Motor neuron (in vitro differentiated cells): ENCODE results near the gene IRF2. TPM values are rescaled to one million over a fixed set of nuclear protein-coding genes. Genes with fewer than 3 reads are reported as not detected.

Experiments
- ATAC-seq, 8 experiments: fragments of 200-7000 bp; cut with Tn5 transposase; replicated peaks in 6 of 8; 2 replicates each; pipeline ENCODE4 v1.8.0; 2021; ENCODE audit warnings: mild to moderate bottlenecking in 8 of 8, moderate library complexity in 8 of 8
- H3K27ac ChIP-seq, 2 donors: fragments of 250-450 bp; sonication (Bioruptor Pico); 2 replicates each; pipeline ENCODE4 v1.9.0; 2021; ENCODE audit warnings: antibody characterized with exemption in 2 of 2, mild to moderate bottlenecking in 2 of 2, moderate library complexity in 1 of 2
- H3K4me1 ChIP-seq, 2 donors: fragments of 250-450 bp; sonication (Bioruptor Pico); replicated peaks in 1 of 2; 2 replicates each; pipeline ENCODE4 v1.6.1; 2021; ENCODE audit warnings: antibody characterized with exemption in 2 of 2, mild to moderate bottlenecking in 2 of 2, moderate library complexity in 1 of 2
- H3K4me3 ChIP-seq, 5 donors: fragments of 250-450 bp; sonication (Bioruptor Pico); 2 replicates each; pipeline ENCODE4 v1.9.0; 2021; ENCODE audit warnings: antibody characterized with exemption in 5 of 5, mild to moderate bottlenecking in 5 of 5, moderate library complexity in 4 of 5
- WGBS, 10 experiments: fragments of 450-650 bp; shearing (Covaris generic); methylation state at CpG; one replicate each; pipeline ENCODE4 v1.0.0; 2022; 5-methylcytosine and 5-hydroxymethylcytosine counted together
- in situ Hi-C, 9 experiments: fragments of 400-800 bp; cut with MboI; loops; one replicate each; pipeline ENCODE4 v1.15.0; 2021; ENCODE audit warnings: low sequenced_read_pairs in 9 of 9, low pct_unique_long_range_greater_than_20kb in 2 of 9; ENCODE audit not compliant: unreplicated experiment in 9 of 9
- total RNA-seq, 8 experiments: library from RNA; unstranded; fragments of 300-600 nt; gene quantifications; 2 replicates each; pipeline versions ENCODE4 v1.2.3 to v1.2.4, GENCODE V29; 2022

Gene IRF2
- total RNA-seq, 8 experiments from 2014 or later, result 6.3 to 36.7 (median 15.3) TPM

- Histone ChIP-seq H3K27ac (no peak overlapping the region), H3K4me3 (no peak overlapping the region), H3K4me1 (peaks cover 6 to 16% of the 10 kb centered on the region in 2 donors)
- ATAC-seq, result no peak
- in situ Hi-C loops, result no loop called here
- WGBS, 10 experiments, result 22 to 100% (median 68%) methylated on average over 1 to 3 of the region's 3 CpGs; no CpG with 5 or more reads in 2 of the 10 experiments
Measured at GRCh38 chr4:184442314-184442635, 32.1 kb downstream of the IRF2 start.

- in situ Hi-C loops, result no loop called here
- no peak overlapping the region for H3K27ac ChIP-seq
Measured at GRCh38 chr4:184441461-184442313, 32.7 kb downstream of the IRF2 start.

GRCh38 chr4:184440595-184441358 is 33.6 kb downstream of the IRF2 start:
- H3K4me3 ChIP-seq, result no peak overlapping the region
- peaks cover 6 to 19% of the 10 kb centered on the region in 2 donors for H3K4me1 ChIP-seq
- H3K27ac ChIP-seq, result no peak overlapping the region
- peak in 1 of 8 experiments; percentile 50 for ATAC-seq
- WGBS, 10 experiments, result 60 to 100% (median 91%) methylated on average over 1 to 5 of the region's 8 CpGs; no CpG with 5 or more reads in 2 of the 10 experiments
- in situ Hi-C loops, result no loop called here

More at GRCh38 chr4:184441461-184442313, 32.7 kb downstream of the IRF2 start:
- no peak overlapping the region for H3K4me3 ChIP-seq
- 39 to 90% (median 66%) methylated on average over 2 to 8 of the region's 13 CpGs; no CpG with 5 or more reads in 1 of the 10 experiments for whole genome bisulfite sequencing, 10 experiments
- no peak for ATAC-seq
- peaks cover 6 to 15% of the 10 kb centered on the region in 2 donors for H3K4me1 ChIP-seq

- 40 to 92% (median 79%) methylated on average over 2 to 7 of the region's 20 CpGs; no CpG with 5 or more reads in 2 of the 10 experiments for WGBS, 10 experiments
- in situ Hi-C loops, result no loop called here
- ATAC-seq, result peak in 3 of 8 experiments; percentile 35 to 70 (median 64)
- Histone ChIP-seq H3K27ac (no peak overlapping the region), H3K4me3 (no peak overlapping the region), H3K4me1 (peaks cover 6 to 19% of the 10 kb centered on the region in 2 donors)
Measured at GRCh38 chr4:184439856-184440594, 34.3 kb downstream of the IRF2 start.

- 60 to 100% (median 87%) methylated on average over 1 to 4 of the region's 4 CpGs for WGBS, 10 experiments
- H3K27ac ChIP-seq, result no peak overlapping the region
- ATAC-seq, result no peak
- in situ Hi-C loops, result no loop called here
- no peak overlapping the region for H3K4me3 ChIP-seq
- peaks cover 6 to 19% of the 10 kb centered on the region in 2 donors for H3K4me1 ChIP-seq
Measured at GRCh38 chr4:184439386-184439785, 35.0 kb downstream of the IRF2 start.

GRCh38 chr4:184438375-184438774 is 36.0 kb downstream of the IRF2 start:
- peak in 2 of 8 experiments; percentile 27 to 36 for ATAC-seq
- in situ Hi-C loops, result no loop called here
- WGBS, 10 experiments, result 59 to 89% (median 76%) methylated on average over 2 to 7 of the region's 9 CpGs; no CpG with 5 or more reads in 4 of the 10 experiments
- peaks cover 6 to 19% of the 10 kb centered on the region in 2 donors for H3K4me1 ChIP-seq
- no peak overlapping the region for H3K4me3 ChIP-seq
- H3K27ac ChIP-seq, result no peak overlapping the region

GRCh38 chr4:184437565-184438265 is 36.6 kb downstream of the IRF2 start:
- H3K27ac ChIP-seq, result no peak overlapping the region
- in situ Hi-C loops, result no loop called here
- H3K4me1 ChIP-seq, result peaks cover 6 to 19% of the 10 kb centered on the region in 2 donors
- H3K4me3 ChIP-seq, result no peak overlapping the region
- ATAC-seq, result peak in 5 of 8 experiments; percentile 28 to 63 (median 33)
- 50 to 100% (median 83%) methylated on average over 2 to 10 of the region's 11 CpGs for WGBS, 10 experiments

- Histone ChIP-seq H3K4me1 (peaks cover 9 to 16% of the 10 kb centered on the region in 2 donors), H3K27ac (no peak overlapping the region), H3K4me3 (no peak overlapping the region)
- in situ Hi-C loops, result no loop called here
- no peak for ATAC-seq
- 67 to 100% (median 94%) methylated on average over 1 to 6 of the region's 6 CpGs; no CpG with 5 or more reads in 2 of the 10 experiments for WGBS, 10 experiments
Measured at GRCh38 chr4:184434501-184435066, 39.8 kb downstream of the IRF2 start.

- Histone ChIP-seq H3K4me3 (no peak overlapping the region), H3K4me1 (peaks cover 9 to 16% of the 10 kb centered on the region in 2 donors), H3K27ac (no peak overlapping the region)
- 20 to 100% (median 94%) methylated on average over 1 to 11 of the region's 13 CpGs for WGBS, 10 experiments
- ATAC-seq, result no peak
- in situ Hi-C loops, result no loop called here
Measured at GRCh38 chr4:184434021-184434420, 40.3 kb downstream of the IRF2 start.

- no peak overlapping the region for H3K4me3 ChIP-seq
- in situ Hi-C loops, result no loop called here
- H3K27ac ChIP-seq, result no peak overlapping the region
- WGBS, 10 experiments, result 68 to 100% (median 92%) methylated on average over 1 to 15 of the region's 17 CpGs
- H3K4me1 ChIP-seq, result peaks cover 6 to 11% of the 10 kb centered on the region in 2 donors
- no peak for ATAC-seq
Measured at GRCh38 chr4:184433258-184433892, 41.0 kb downstream of the IRF2 start.

- 87 to 100% (median 95%) methylated on average over 3 to 14 of the region's 16 CpGs for WGBS, 10 experiments
- peak in 1 of 8 experiments; percentile 20 for ATAC-seq
- H3K4me1 ChIP-seq, result peaks cover 3 to 4% of the 10 kb centered on the region in 2 donors
- in situ Hi-C loops, result no loop called here
- H3K27ac ChIP-seq, result no peak overlapping the region
- H3K4me3 ChIP-seq, result no peak overlapping the region
Measured at GRCh38 chr4:184432127-184432922, 42.0 kb downstream of the IRF2 start.
